Right lobe of liver (tissue), 6 donors: ENCODE measurements around the gene C4orf50. TPM values are rescaled to one million over a fixed set of nuclear protein-coding genes. Genes with fewer than 3 reads are reported as not detected.
A peak's percentile ranks its signal among the peaks of the same experiment; 100 is the strongest.

Source experiments
- ATAC-seq, 4 donors: fragments of 200-7000 bp; cut with Tn5 transposase; one replicate each; pipeline ENCODE4 v1.9.1; 2020; ENCODE audit warnings: mild to moderate bottlenecking in 4 of 4, moderate library complexity in 4 of 4
- DNase-seq, 3 donors: peaks; one replicate each; pipeline ENCODE4 v3.0.0-alpha.2; 2020
- H3K27ac ChIP-seq, 3 donors: fragments of 200-600 bp; one replicate each; pipeline ENCODE4 v1.8.0; 2022
- H3K27me3 ChIP-seq, 2 donors: fragments of 200-600 bp; one replicate each; pipeline ENCODE4 v1.8.0; 2022
- H3K36me3 ChIP-seq, 4 donors: fragments of 200-600 bp; sonication (generic) in 1 of 4; one replicate each; pipeline versions ENCODE4 v1.5.1 to v1.8.0; 2017 to 2022; ENCODE audit warnings: control low read depth in 1 of 4
- H3K4me1 ChIP-seq, 4 donors: fragments of 200-600 bp; sonication (generic) in 1 of 4; one replicate each; pipeline versions ENCODE4 v1.5.1 to v1.8.0; 2017 to 2022; ENCODE audit warnings: control low read depth in 1 of 4
- H3K4me3 ChIP-seq, 3 donors: fragments of 200-600 bp; one replicate each; pipeline ENCODE4 v1.8.0; 2022
- H3K9me3 ChIP-seq, 4 donors: fragments of 200-600 bp; sonication (generic) in 1 of 4; one replicate each; pipeline versions ENCODE4 v1.5.1 to v1.8.0; 2017 to 2022; ENCODE audit warnings: control low read depth in 1 of 4
- CTCF ChIP-seq, 4 donors: fragments of 200-600 bp in 3 of 4; fragments of 450-650 bp in 1 of 4; IDR thresholded peaks; one replicate each; pipeline versions ENCODE4 v1.5.1 to v1.8.0; 2016 to 2022; ENCODE audit warnings: antibody characterized with exemption in 4 of 4, mild to moderate bottlenecking in 2 of 4
- POLR2A ChIP-seq: fragments of 450-650 bp; IDR thresholded peaks from one replicate; pipeline ENCODE4 v1.6.1; 2017; ENCODE audit warnings: antibody characterized with exemption, mild to moderate bottlenecking
- WGBS: methylation state at CpG from one replicate; pipeline ENCODE4 v1.1.6; 2018; ENCODE audit warnings: low coverage, low lambda C conversion rate; ENCODE audit not compliant: insufficient coverage; ENCODE audit errors: missing lambda C conversion rate; 5-methylcytosine and 5-hydroxymethylcytosine counted together
- intact Hi-C, 2 donors: fragments of 100-400 bp; cut with DNase I; formaldehyde crosslinking; loops; one replicate each; pipeline versions ENCODE4 v1.11.2 to v1.14.1; 2022
- total RNA-seq, 6 experiments: library from RNA; depleted of rRNA in 2 of 6; stranded (reverse); fragments of >200 nt in 2 of 6; fragmentation: NEBNext Ultra II Directional in 3 of 6; extraction: Animal tissue kit (Norgen Biotek cat#: 25700) in 3 of 6; gene quantifications; one replicate each; pipeline versions ENCODE4 v1.1.0 to v1.2.4, GENCODE V29; 2016 to 2023
- donor health status: DM: no; HTN: yes; CAD: no.
- donor health status: DM: no; HTN: no; CAD: no.
- donor health status: DM: no; HTN: no; CAD: no.
- donor health status: DM: no; HTN: yes; CAD: no.
- donor health status: DM: no; HTN: yes; CAD: no.

C4orf50 gene
- total RNA-seq, 6 experiments from 2014 or later, result under 0.01 to 0.06 TPM; not detected in 4

GRCh38 chr4:5958199-5958735 lies 60.0 kb downstream of the C4orf50 start:
- H3K4me3 ChIP-seq, result no peak overlapping the region
- no peaks in the 10 kb centered on the region for H3K9me3 ChIP-seq
- DNase-seq (no peak), ATAC-seq (no peak)
- no peaks in the 10 kb centered on the region for H3K4me1 ChIP-seq
- 62% methylated on average over 6 of the region's 15 CpGs for WGBS
- TF ChIP-seq CTCF (IDR thresholded peaks at IDR 0.05), result no peak
- TF ChIP-seq POLR2A, result no peak
- no peaks in the 10 kb centered on the region for H3K36me3 ChIP-seq
- H3K27me3 ChIP-seq, result no peaks in the 10 kb centered on the region
- no peak overlapping the region for H3K27ac ChIP-seq
- intact Hi-C loops, result no loop called here

GRCh38 chr4:5957076-5957475 lies 61.2 kb downstream of the C4orf50 start:
- ATAC-seq, result no peak
- H3K27me3 ChIP-seq, result no peaks in the 10 kb centered on the region
- H3K4me1 ChIP-seq, result no peaks in the 10 kb centered on the region
- intact Hi-C loops, result no loop called here
- TF ChIP-seq CTCF (IDR thresholded peaks at IDR 0.05), result no peak
- no peaks in the 10 kb centered on the region for H3K36me3 ChIP-seq
- no peak overlapping the region for H3K27ac ChIP-seq
- no peaks in the 10 kb centered on the region for H3K9me3 ChIP-seq
- DNase-seq, result no peak
- WGBS, result 66% methylated on average over 13 of the region's 16 CpGs
- H3K4me3 ChIP-seq, result no peak overlapping the region

GRCh38 chr4:5956285-5957021 lies 61.8 kb downstream of the C4orf50 start:
- H3K4me3 ChIP-seq, result no peak overlapping the region
- H3K9me3 ChIP-seq, result no peaks in the 10 kb centered on the region
- H3K4me1 ChIP-seq, result no peaks in the 10 kb centered on the region
- ATAC-seq (peak; percentile 68 to 89 (median 77)), DNase-seq (peak; percentile 68 to 77 (median 71))
- intact Hi-C loops, result no loop called here
- 19% methylated on average over 5 of the region's 16 CpGs for WGBS
- no peaks in the 10 kb centered on the region for H3K36me3 ChIP-seq
- TF ChIP-seq POLR2A, result no peak
- H3K27ac ChIP-seq, result no peak overlapping the region
- no peaks in the 10 kb centered on the region for H3K27me3 ChIP-seq

GRCh38 chr4:5955856-5956255 lies 62.4 kb downstream of the C4orf50 start:
- Histone ChIP-seq H3K9me3 (no peaks in the 10 kb centered on the region), H3K36me3 (no peaks in the 10 kb centered on the region), H3K27me3 (no peaks in the 10 kb centered on the region), H3K4me1 (no peaks in the 10 kb centered on the region), H3K4me3 (no peak overlapping the region), H3K27ac (no peak overlapping the region)
- intact Hi-C loops, result no loop called here
- no peak for DNase-seq
- WGBS, result 28% methylated on average over 4 of the region's 4 CpGs
- no peak for ATAC-seq
- TF ChIP-seq POLR2A (no peak), CTCF (IDR thresholded peaks at IDR 0.05) (no peak)

- WGBS, result 78% methylated on average over 6 of the region's 18 CpGs
- Histone ChIP-seq H3K4me1 (no peaks in the 10 kb centered on the region), H3K27me3 (no peaks in the 10 kb centered on the region), H3K27ac (no peak overlapping the region), H3K4me3 (no peak overlapping the region), H3K36me3 (no peaks in the 10 kb centered on the region), H3K9me3 (no peaks in the 10 kb centered on the region)
- no peak for ATAC-seq
- TF ChIP-seq POLR2A, result no peak
- TF ChIP-seq CTCF (IDR thresholded peaks at IDR 0.05), result no peak
- no peak for DNase-seq
- intact Hi-C loops, result no loop called here
These were observed 62.9 kb downstream of the C4orf50 start for GRCh38 chr4:5955201-5955821.
